Activated B cell treated with CpG ODN at 0.5 μM for 24 hours (primary cell): ENCODE measurements around the gene COL5A1. TPM values are rescaled to one million over a fixed set of nuclear protein-coding genes. Genes with fewer than 3 reads are reported as not detected.

Source experiments
- ATAC-seq: fragments of 200-7000 bp; cut with Tn5 transposase; one replicate; pipeline ENCODE4 v1.10.0; 2021; ENCODE audit warnings: low read depth, mild to moderate bottlenecking, moderate library complexity
- CTCF ChIA-PET: fragments of 350-600 bp; sonication (Branson Sonifier 250); formaldehyde crosslinking; loops from one replicate; lab custom pipeline; 2021; ENCODE audit warnings: antibody characterized with exemption; lab: Charles Lee
- POLR2A ChIA-PET: fragments of 350-600 bp; sonication (Branson Sonifier 250); formaldehyde crosslinking; loops from one replicate; lab custom pipeline; 2021; ENCODE audit warnings: antibody characterized with exemption; lab: Charles Lee
- DNase-seq: peaks from one replicate; pipeline ENCODE4 v3.0.0; 2022
- H3K27ac Mint-ChIP-seq: one replicate; pipeline ENCODE4 v1.8.0; 2020; ENCODE audit warnings: mixed read lengths
- H3K27me3 Mint-ChIP-seq: one replicate; pipeline ENCODE4 v1.8.0; 2021; ENCODE audit warnings: mixed read lengths
- H3K36me3 Mint-ChIP-seq: one replicate; pipeline ENCODE4 v1.8.0; 2021; ENCODE audit warnings: low read depth, mixed read lengths
- H3K4me1 Mint-ChIP-seq: one replicate; pipeline ENCODE4 v1.8.0; 2021; ENCODE audit warnings: mixed read lengths
- H3K4me3 Mint-ChIP-seq: one replicate; pipeline ENCODE4 v1.8.0; 2020; ENCODE audit warnings: mild to moderate bottlenecking, mixed read lengths
- H3K9me3 Mint-ChIP-seq: one replicate; pipeline ENCODE4 v1.8.0; 2020; ENCODE audit warnings: mixed read lengths
- intact Hi-C: fragments of 100-400 bp; cut with micrococcal nuclease; formaldehyde crosslinking; loops from one replicate; pipeline ENCODE4 v1.15.1; 2024
- total RNA-seq: library from RNA; stranded (reverse); gene quantifications from 2 replicates; pipeline ENCODE4 v1.2.3, GENCODE V29; 2022
- TF ChIP-seq, protein P1 (sequence below): fragments of 200-600 bp; IDR thresholded peaks from one replicate; pipeline ENCODE4 v1.8.0; 2022; ENCODE audit warnings: antibody characterized with exemption, mild to moderate bottlenecking

The COL5A1 gene
- total RNA-seq, 1 donor from 2014 or later, result 0.02 TPM

DNA sequence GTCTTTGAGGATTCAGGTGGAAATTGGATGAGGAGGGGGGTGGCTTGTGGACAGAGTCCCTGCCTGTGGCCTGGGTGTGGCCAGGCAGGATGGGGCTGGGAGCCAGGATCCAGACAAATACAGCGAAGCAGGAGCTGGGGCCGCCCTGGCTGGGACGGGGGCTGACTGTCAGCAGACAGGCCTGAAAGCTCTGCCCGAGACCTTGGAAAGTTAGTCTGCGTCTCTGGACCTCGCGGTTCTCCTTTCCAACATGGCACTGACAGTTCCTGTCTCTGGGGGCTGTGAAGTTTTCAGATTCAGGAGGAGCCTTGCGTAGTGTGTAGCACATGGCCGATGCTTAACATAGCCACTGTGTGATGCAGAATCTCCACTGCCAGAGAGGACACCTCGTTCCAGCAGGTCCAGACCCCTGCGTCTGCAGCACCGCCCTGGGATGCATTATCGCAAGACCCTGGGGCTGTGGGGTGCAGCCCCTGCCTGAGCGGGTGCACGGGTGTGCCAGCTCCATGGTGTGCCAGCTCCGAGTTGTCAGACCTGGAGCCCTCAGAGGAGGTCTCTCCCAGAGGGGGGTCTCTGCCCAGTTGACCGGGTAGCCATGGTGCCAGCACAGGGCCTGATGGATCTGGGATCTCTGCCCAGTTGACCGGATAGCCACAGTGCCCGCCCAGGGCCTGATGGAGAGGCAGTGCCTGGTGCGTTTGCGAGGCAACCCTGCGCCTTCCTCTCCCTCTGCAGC is 89.3 kb downstream of the COL5A1 start:
- DNase-seq, result no peak
- no peaks in the 10 kb centered on the region for H3K4me1 Mint-ChIP-seq
- H3K9me3 Mint-ChIP-seq, result peaks cover 2% of the 10 kb centered on the region
- no peaks in the 10 kb centered on the region for H3K36me3 Mint-ChIP-seq
- ChIA-PET POLR2A (no interaction called here), CTCF (no interaction called here)
- TF ChIP-seq, protein P1, sequence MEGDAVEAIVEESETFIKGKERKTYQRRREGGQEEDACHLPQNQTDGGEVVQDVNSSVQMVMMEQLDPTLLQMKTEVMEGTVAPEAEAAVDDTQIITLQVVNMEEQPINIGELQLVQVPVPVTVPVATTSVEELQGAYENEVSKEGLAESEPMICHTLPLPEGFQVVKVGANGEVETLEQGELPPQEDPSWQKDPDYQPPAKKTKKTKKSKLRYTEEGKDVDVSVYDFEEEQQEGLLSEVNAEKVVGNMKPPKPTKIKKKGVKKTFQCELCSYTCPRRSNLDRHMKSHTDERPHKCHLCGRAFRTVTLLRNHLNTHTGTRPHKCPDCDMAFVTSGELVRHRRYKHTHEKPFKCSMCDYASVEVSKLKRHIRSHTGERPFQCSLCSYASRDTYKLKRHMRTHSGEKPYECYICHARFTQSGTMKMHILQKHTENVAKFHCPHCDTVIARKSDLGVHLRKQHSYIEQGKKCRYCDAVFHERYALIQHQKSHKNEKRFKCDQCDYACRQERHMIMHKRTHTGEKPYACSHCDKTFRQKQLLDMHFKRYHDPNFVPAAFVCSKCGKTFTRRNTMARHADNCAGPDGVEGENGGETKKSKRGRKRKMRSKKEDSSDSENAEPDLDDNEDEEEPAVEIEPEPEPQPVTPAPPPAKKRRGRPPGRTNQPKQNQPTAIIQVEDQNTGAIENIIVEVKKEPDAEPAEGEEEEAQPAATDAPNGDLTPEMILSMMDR, result no peak
- no peak overlapping the region for H3K27ac Mint-ChIP-seq
- no peak overlapping the region for H3K4me3 Mint-ChIP-seq
- no peaks in the 10 kb centered on the region for H3K27me3 Mint-ChIP-seq
- intact Hi-C loops, result no loop called here
- ATAC-seq, result no peak

DNA sequence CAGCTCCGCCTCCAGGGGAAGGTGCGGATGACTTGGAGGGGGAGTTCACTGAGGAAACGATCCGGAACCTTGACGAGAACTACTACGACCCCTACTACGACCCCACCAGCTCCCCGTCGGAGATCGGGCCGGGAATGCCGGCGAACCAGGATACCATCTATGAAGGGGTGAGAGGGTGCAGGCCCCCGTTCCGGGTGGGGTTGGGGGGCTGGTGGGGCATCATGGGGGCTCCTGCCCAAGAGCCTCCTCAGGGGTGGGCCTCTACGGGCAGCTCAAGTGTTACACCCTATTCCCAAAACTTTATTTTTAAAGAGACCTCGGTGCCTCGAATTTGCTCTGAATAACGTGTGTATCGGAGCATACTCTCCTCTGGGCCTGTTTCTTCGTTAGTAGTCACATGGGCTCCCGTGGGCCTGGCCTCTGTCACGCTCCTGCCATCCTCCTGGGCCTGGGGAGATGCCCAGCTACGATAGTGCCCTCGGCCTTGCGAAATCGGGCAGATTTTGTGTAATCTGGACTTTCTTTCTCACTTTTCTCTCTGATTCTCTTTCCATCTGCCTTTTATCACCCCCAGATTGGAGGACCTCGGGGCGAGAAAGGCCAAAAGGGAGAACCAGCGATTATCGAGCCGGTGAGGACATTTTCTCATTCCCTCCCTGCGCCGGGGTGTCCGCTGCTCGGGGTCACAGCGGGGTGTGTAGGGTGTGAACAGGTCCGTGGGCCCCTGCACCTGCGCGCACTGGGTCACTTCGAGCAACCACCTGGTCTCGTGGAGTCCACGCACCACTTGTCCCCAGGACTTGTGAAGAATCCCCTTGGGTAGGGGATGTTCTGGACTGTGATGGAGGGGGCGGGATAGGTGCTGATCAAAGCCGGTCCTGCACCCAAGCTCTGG is 90.1 kb downstream of the COL5A1 start:
- Mint-ChIP-seq H3K27ac (no peak overlapping the region), H3K9me3 (peaks cover 2% of the 10 kb centered on the region), H3K4me1 (no peaks in the 10 kb centered on the region), H3K36me3 (no peaks in the 10 kb centered on the region), H3K4me3 (no peak overlapping the region), H3K27me3 (peaks cover 3% of the 10 kb centered on the region)
- TF ChIP-seq, protein P1, result no peak
- ATAC-seq (no peak), DNase-seq (no peak)
- ChIA-PET CTCF (no interaction called here), POLR2A (no interaction called here)
- intact Hi-C loops, result no loop called here

DNA sequence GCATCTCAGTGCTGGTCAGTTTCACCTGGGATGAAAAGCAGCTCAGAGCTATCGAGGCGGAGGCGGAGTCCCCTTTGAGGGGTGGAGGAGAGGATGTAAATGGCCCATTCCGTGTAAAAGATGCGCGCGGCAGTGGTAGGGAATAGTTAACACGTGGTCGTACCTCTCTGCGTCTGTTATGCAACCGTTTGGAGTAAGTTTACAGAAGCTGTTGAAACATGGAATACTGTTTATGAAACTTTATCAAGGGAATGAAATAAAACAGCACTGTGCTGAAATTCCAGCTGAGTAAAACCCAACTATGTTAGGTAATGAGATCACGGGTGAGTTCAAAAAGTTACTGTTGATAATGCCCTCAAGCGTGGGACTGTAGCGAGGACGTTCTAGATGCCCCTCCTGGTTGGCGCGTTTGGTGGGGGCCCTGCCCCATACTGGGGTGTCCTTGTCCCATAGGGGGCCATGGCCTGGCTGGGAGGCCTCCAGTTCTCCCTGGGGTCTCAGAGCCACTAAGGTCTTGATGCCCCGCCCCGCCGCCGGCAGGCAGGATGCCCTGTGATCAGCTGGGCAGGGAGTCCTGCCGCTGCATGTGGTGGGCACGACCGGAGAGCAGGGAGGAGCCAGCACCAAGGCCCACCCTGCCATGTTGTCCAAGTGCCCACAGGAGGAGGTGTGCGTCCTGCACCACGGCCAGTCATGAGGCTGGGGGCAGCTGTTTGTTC is 90.9 kb downstream of the COL5A1 start:
- H3K27ac Mint-ChIP-seq, result no peak overlapping the region
- ChIA-PET POLR2A (no interaction called here), CTCF (no interaction called here)
- H3K9me3 Mint-ChIP-seq, result peaks cover 2% of the 10 kb centered on the region
- H3K36me3 Mint-ChIP-seq, result no peaks in the 10 kb centered on the region
- TF ChIP-seq, protein P1, result no peak
- H3K4me3 Mint-ChIP-seq, result no peak overlapping the region
- no peak for ATAC-seq
- DNase-seq, result no peak
- H3K4me1 Mint-ChIP-seq, result no peaks in the 10 kb centered on the region
- peaks cover 3% of the 10 kb centered on the region for H3K27me3 Mint-ChIP-seq
- intact Hi-C loops, result no loop called here

DNA sequence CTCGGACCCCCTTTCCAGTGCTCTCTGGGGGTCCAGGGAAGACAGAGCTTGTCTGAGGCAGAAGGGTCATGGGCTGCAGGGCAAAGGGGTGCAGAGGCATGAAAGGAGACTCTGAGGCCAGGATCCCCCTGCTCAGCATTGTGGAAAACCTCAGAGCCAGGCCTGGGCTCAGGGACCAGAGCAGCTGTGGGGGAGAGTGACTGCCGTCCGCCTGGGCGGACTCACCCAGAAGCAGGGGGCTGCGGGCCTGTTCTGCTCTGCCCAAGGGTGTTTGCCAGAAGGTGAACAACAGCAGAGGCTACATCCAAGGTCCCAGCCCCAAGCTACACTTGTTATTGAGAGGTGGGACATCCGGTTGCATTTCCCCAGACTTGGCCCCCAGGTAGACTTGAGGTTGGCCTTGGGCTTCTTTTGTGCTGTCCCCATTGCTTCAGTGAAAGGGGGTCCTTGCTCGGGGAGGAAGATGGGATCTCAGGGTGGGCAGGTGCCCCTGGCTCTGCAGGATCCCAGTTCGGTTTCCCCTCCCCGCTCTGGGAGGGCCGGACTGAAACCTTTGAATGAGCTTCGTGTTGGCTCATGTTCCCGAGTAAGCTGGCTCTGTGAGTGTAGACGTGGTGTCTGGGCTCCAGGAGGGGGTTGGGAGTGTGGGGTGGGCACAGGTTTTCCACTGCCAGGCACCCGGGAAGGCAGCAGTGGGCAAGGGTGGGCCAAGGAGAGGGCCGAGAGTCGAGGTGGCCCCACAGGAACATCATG is 92.1 kb downstream of the COL5A1 start:
- Mint-ChIP-seq H3K9me3 (peaks cover 2% of the 10 kb centered on the region), H3K27ac (no peak overlapping the region), H3K36me3 (no peaks in the 10 kb centered on the region), H3K27me3 (peaks cover 3% of the 10 kb centered on the region), H3K4me1 (no peaks in the 10 kb centered on the region), H3K4me3 (no peak overlapping the region)
- CTCF ChIA-PET, result no interaction called here
- ATAC-seq (no peak), DNase-seq (no peak)
- intact Hi-C loops, result no loop called here
- POLR2A ChIA-PET, result no interaction called here
- TF ChIP-seq, protein P1, result no peak
